Small intestine (tissue), 7 donors: ENCODE measurements around the gene ITCH. TPM values are rescaled to one million over a fixed set of nuclear protein-coding genes. Genes with fewer than 3 reads are reported as not detected.
"Not testable (repeated sequence)": the region's sequence is repeated elsewhere in the genome, so short reads cannot be mapped to it uniquely, and the experiment has no call there.

ENCODE experiments used
- DNase-seq, 2 donors: peaks; one replicate each; pipeline versions ENCODE4 v3.0.0 to v3.0.0-alpha.2; 2013
- FAIRE-seq: peaks from 2 replicates; lab custom pipeline; 2012; peaks lifted over from hg19 to GRCh38; lab: Jason Lieb, UNC
- H3K27ac ChIP-seq, 3 donors: one replicate each; pipeline ENCODE4 v1.5.1; 2013; ENCODE audit warnings: low read length in 2 of 3, mild to moderate bottlenecking in 2 of 3, control low read depth in 1 of 3, inconsistent platforms in 1 of 3, low read depth in 1 of 3, moderate library complexity in 1 of 3
- H3K27me3 ChIP-seq, 3 donors: one replicate each; pipeline ENCODE4 v1.6.1; 2013; ENCODE audit warnings: low read length in 3 of 3, inconsistent platforms in 1 of 3; ENCODE audit not compliant: control insufficient read depth in 3 of 3, insufficient read depth in 3 of 3
- H3K36me3 ChIP-seq, 3 donors: one replicate each; pipeline ENCODE4 v1.6.1; 2013; ENCODE audit warnings: low read length in 3 of 3, inconsistent platforms in 1 of 3, low read depth in 1 of 3, mild to moderate bottlenecking in 1 of 3, moderate library complexity in 1 of 3; ENCODE audit not compliant: control insufficient read depth in 3 of 3, insufficient read depth in 2 of 3
- H3K4me1 ChIP-seq, 3 donors: one replicate each; pipeline ENCODE4 v1.6.1; 2013; ENCODE audit warnings: low read length in 2 of 3, inconsistent platforms in 1 of 3, low read depth in 1 of 3, mild to moderate bottlenecking in 1 of 3, moderate library complexity in 1 of 3; ENCODE audit not compliant: control insufficient read depth in 3 of 3, insufficient read depth in 2 of 3
- H3K4me3 ChIP-seq, 3 donors: one replicate each; pipeline ENCODE4 v1.5.1; 2013; ENCODE audit warnings: low read length in 3 of 3, control low read depth in 1 of 3, inconsistent platforms in 1 of 3, low read depth in 1 of 3, mild to moderate bottlenecking in 1 of 3, moderate library complexity in 1 of 3
- H3K9me3 ChIP-seq, 2 donors: one replicate each; pipeline ENCODE4 v1.6.1; 2013; ENCODE audit warnings: low read depth in 1 of 2, low read length in 1 of 2; ENCODE audit not compliant: control insufficient read depth in 2 of 2, insufficient read depth in 1 of 2
- WGBS, 3 donors: extraction: QIAGEN DNeasy Blood & Tissue Kit; methylation state at CpG; one replicate each; pipeline ENCODE4 v1.1.7; 2013; 5-methylcytosine and 5-hydroxymethylcytosine counted together
- polyA plus RNA-seq, 4 donors: library from polyadenylated mRNA; stranded (reverse) in 3 of 4; unstranded in 1 of 4; fragments of 200-250 nt in 3 of 4; fragments of 120-200 nt in 1 of 4; gene quantifications; one replicate each; pipeline versions ENCODE4 v1.2.1 to v1.2.3, GENCODE V29; 2013
- donor health status: healthy with polysubstance abuse.
- donor health status: control.
- donor health status: control.
- donor health status: Bipolar disorder and iron deficiency.
- donor health status: healthy.

The ITCH gene
- polyA plus RNA-seq, 4 donors, result 12.0 to 35.1 (median 16.7) TPM

GRCh38 chr20:34491932-34492509, 128.9 kb downstream of the ITCH start:
- Histone ChIP-seq H3K27ac (no peak overlapping the region), H3K27me3 (no peaks in the 10 kb centered on the region), H3K4me3 (no peak overlapping the region), H3K9me3 (no peaks in the 10 kb centered on the region), H3K36me3 (peaks cover 7 to 47% (median 22%) of the 10 kb centered on the region in 3 donors), H3K4me1 (peaks cover 0 to 4% (median 0%) of the 10 kb centered on the region in 3 donors)
- DNase-seq (no peak), FAIRE-seq (no peak)
- 91 to 99% (median 98%) methylated on average over 4 of the region's 4 CpGs for WGBS, 3 donors

GRCh38 chr20:34493646-34494045, 130.6 kb downstream of the ITCH start:
- Histone ChIP-seq H3K27me3 (no peaks in the 10 kb centered on the region), H3K4me3 (no peak overlapping the region), H3K4me1 (peaks cover 0 to 4% (median 0%) of the 10 kb centered on the region in 3 donors), H3K36me3 (peaks cover 7 to 42% (median 20%) of the 10 kb centered on the region in 3 donors), H3K27ac (no peak overlapping the region), H3K9me3 (peaks cover 0 to 5% of the 10 kb centered on the region in 2 donors)
- FAIRE-seq (no peak), DNase-seq (no peak)
- WGBS, 3 donors, result 84 to 97% (median 96%) methylated on average over 4 of the region's 4 CpGs

- H3K9me3 ChIP-seq, result peaks cover 0 to 5% of the 10 kb centered on the region in 2 donors
- FAIRE-seq (no peak), DNase-seq (peak; percentile 51 to 72)
- H3K4me1 ChIP-seq, result peaks cover 0 to 4% (median 0%) of the 10 kb centered on the region in 3 donors
- H3K4me3 ChIP-seq, result no peak overlapping the region
- H3K36me3 ChIP-seq, result peaks cover 5 to 38% (median 16%) of the 10 kb centered on the region in 3 donors
- 64 to 78% (median 66%) methylated on average over 7 of the region's 7 CpGs for WGBS, 3 donors
- no peaks in the 10 kb centered on the region for H3K27me3 ChIP-seq
- H3K27ac ChIP-seq, result peak overlapping the region in 1 of 3 donors; percentile 69
Observed at GRCh38 chr20:34495307-34495706, 132.2 kb downstream of the ITCH start.

GRCh38 chr20:34495916-34496315, 132.8 kb downstream of the ITCH start:
- H3K27ac ChIP-seq, result peak overlapping the region in 1 of 3 donors; percentile 69
- FAIRE-seq, result no peak
- DNase-seq, result no peak
- H3K9me3 ChIP-seq, result peaks cover 0 to 7% of the 10 kb centered on the region in 2 donors
- no peak overlapping the region for H3K4me3 ChIP-seq
- H3K36me3 ChIP-seq, result peaks cover 2 to 35% (median 16%) of the 10 kb centered on the region in 3 donors
- no peaks in the 10 kb centered on the region for H3K27me3 ChIP-seq
- 100% methylated on average over 1 of the region's 1 CpG for WGBS, 3 donors
- H3K4me1 ChIP-seq, result peaks cover 0 to 4% (median 0%) of the 10 kb centered on the region in 3 donors

GRCh38 chr20:34497596-34497995, 134.5 kb downstream of the ITCH start:
- WGBS, 3 donors, result 98 to 99% (median 98%) methylated on average over 6 of the region's 6 CpGs
- H3K4me3 ChIP-seq, DNase-seq, H3K27ac ChIP-seq, FAIRE-seq, H3K27me3 ChIP-seq, H3K4me1 ChIP-seq: not testable (repeated sequence)
- Histone ChIP-seq H3K36me3 (peaks cover 2 to 36% (median 16%) of the 10 kb centered on the region in 3 donors), H3K9me3 (peaks cover 0 to 13% of the 10 kb centered on the region in 2 donors)

GRCh38 chr20:34500823-34501222, 137.8 kb downstream of the ITCH start:
- FAIRE-seq, result no peak
- H3K27ac ChIP-seq, result no peak overlapping the region
- no peak for DNase-seq
- peaks cover 0 to 34% (median 5%) of the 10 kb centered on the region in 3 donors for H3K36me3 ChIP-seq
- H3K9me3 ChIP-seq, result peaks cover 0 to 13% of the 10 kb centered on the region in 2 donors
- no peaks in the 10 kb centered on the region for H3K4me1 ChIP-seq
- H3K4me3 ChIP-seq, result no peak overlapping the region
- H3K27me3 ChIP-seq, result no peaks in the 10 kb centered on the region
- 84 to 95% (median 93%) methylated on average over 1 of the region's 1 CpG for WGBS, 3 donors

- no peak for FAIRE-seq
- H3K27me3 ChIP-seq, result no peaks in the 10 kb centered on the region
- no peak for DNase-seq
- peaks cover 0 to 32% (median 6%) of the 10 kb centered on the region in 3 donors for H3K36me3 ChIP-seq
- H3K9me3 ChIP-seq, result peaks cover 0 to 2% of the 10 kb centered on the region in 2 donors
- 91 to 97% (median 92%) methylated on average over 3 of the region's 3 CpGs for WGBS, 3 donors
- H3K4me3 ChIP-seq, result no peak overlapping the region
- no peak overlapping the region for H3K27ac ChIP-seq
- peaks cover 0 to 4% (median 0%) of the 10 kb centered on the region in 3 donors for H3K4me1 ChIP-seq
Observed at GRCh38 chr20:34506480-34506879, 143.4 kb downstream of the ITCH start.

- peaks cover 0 to 25% (median 6%) of the 10 kb centered on the region in 3 donors for H3K36me3 ChIP-seq
- no peak for DNase-seq
Observed at GRCh38 chr20:34507702-34508413, 144.8 kb downstream of the ITCH start.

More at GRCh38 chr20:34507702-34508413, 144.8 kb downstream of the ITCH start:
- Histone ChIP-seq H3K27ac (no peak overlapping the region), H3K27me3 (no peaks in the 10 kb centered on the region), H3K9me3 (no peaks in the 10 kb centered on the region), H3K4me3 (no peak overlapping the region), H3K4me1 (peaks cover 0 to 18% (median 0%) of the 10 kb centered on the region in 3 donors)
- FAIRE-seq, result no peak
- WGBS, 3 donors, result 87 to 90% (median 89%) methylated on average over 4 of the region's 4 CpGs
